ENCODE results near the gene PXN.
"Not testable (repeated sequence)": the region's sequence is repeated elsewhere in the genome, so short reads cannot be mapped to it uniquely, and the experiment has no call there.

Gene PXN

GRCh38 chr12:120242971-120243699 lies 22.4 kb downstream of the PXN start:
- DNase-seq (ENCODE audit: extremely low spot score, insufficient read length, low read depth) (no peak), FAIRE-seq (no peak)

GRCh38 chr12:120242275-120242799 lies 23.2 kb downstream of the PXN start:
- no peak for DNase-seq (ENCODE audit: extremely low spot score, insufficient read length, low read depth)

GRCh38 chr12:120241561-120242274 lies 23.8 kb downstream of the PXN start:
- no peak for FAIRE-seq
- no peak for DNase-seq (ENCODE audit: extremely low spot score, insufficient read length, low read depth)

More at GRCh38 chr12:120242275-120242799, 23.2 kb downstream of the PXN start:
- FAIRE-seq, result no peak

- DNase-seq (ENCODE audit: extremely low spot score, insufficient read length, low read depth), result no peak
- no peak for FAIRE-seq
Observed at GRCh38 chr12:120240495-120240833, 25.1 kb downstream of the PXN start.

- DNase-seq (ENCODE audit: extremely low spot score, insufficient read length, low read depth) (no peak), FAIRE-seq (no peak)
Observed at GRCh38 chr12:120239776-120240494, 25.6 kb downstream of the PXN start.

- FAIRE-seq (no peak), DNase-seq (ENCODE audit: extremely low spot score, insufficient read length, low read depth) (no peak)
Observed at GRCh38 chr12:120238839-120239445, 26.6 kb downstream of the PXN start.

GRCh38 chr12:120238217-120238616 lies 27.3 kb downstream of the PXN start:
- FAIRE-seq, result no peak

GRCh38 chr12:120237360-120238171 lies 28.0 kb downstream of the PXN start:
- DNase-seq (ENCODE audit: extremely low spot score, insufficient read length, low read depth), result no peak
- no peak for FAIRE-seq

More at GRCh38 chr12:120238217-120238616, 27.3 kb downstream of the PXN start:
- DNase-seq (ENCODE audit: extremely low spot score, insufficient read length, low read depth), result no peak

- FAIRE-seq; DNase-seq (ENCODE audit: extremely low spot score, insufficient read length, low read depth): not testable (repeated sequence)
Observed at GRCh38 chr12:120236809-120237208, 28.7 kb downstream of the PXN start.

GRCh38 chr12:120235369-120236323 lies 29.9 kb downstream of the PXN start:
- no peak for FAIRE-seq
- DNase-seq (ENCODE audit: extremely low spot score, insufficient read length, low read depth), result no peak

- FAIRE-seq, result no peak
- no peak for DNase-seq (ENCODE audit: extremely low spot score, insufficient read length, low read depth)
Observed at GRCh38 chr12:120234643-120235368, 30.7 kb downstream of the PXN start.

GRCh38 chr12:120231316-120232011 lies 34.1 kb downstream of the PXN start:
- DNase-seq (ENCODE audit: extremely low spot score, insufficient read length, low read depth), result no peak

GRCh38 chr12:120230974-120231315 lies 34.6 kb downstream of the PXN start:
- no peak for FAIRE-seq
- DNase-seq (ENCODE audit: extremely low spot score, insufficient read length, low read depth), result no peak

More at GRCh38 chr12:120231316-120232011, 34.1 kb downstream of the PXN start:
- FAIRE-seq, result no peak

- DNase-seq (ENCODE audit: extremely low spot score, insufficient read length, low read depth), result no peak
- no peak for FAIRE-seq
Observed at GRCh38 chr12:120230326-120230973, 35.1 kb downstream of the PXN start.

- FAIRE-seq (no peak), DNase-seq (ENCODE audit: extremely low spot score, insufficient read length, low read depth) (no peak)
Observed at GRCh38 chr12:120229487-120230325, 35.8 kb downstream of the PXN start.

GRCh38 chr12:120229071-120229486 lies 36.5 kb downstream of the PXN start:
- DNase-seq (ENCODE audit: extremely low spot score, insufficient read length, low read depth), result no peak
- no peak for FAIRE-seq

All from GM18507 (cell line).